Mucosa of descending colon (tissue), 3 donors: Measurements from ENCODE around the gene ONECUT1. TPM values are rescaled to one million over a fixed set of nuclear protein-coding genes. Genes with fewer than 3 reads are reported as not detected.
A peak's percentile ranks its signal among the peaks of the same experiment; 100 is the strongest.

Experiments used
- ATAC-seq: fragments of 200-7000 bp; cut with Tn5 transposase; one replicate; pipeline ENCODE4 v1.9.1; 2020; ENCODE audit warnings: mild to moderate bottlenecking, moderate library complexity
- DNase-seq, 3 donors: peaks; one replicate each; pipeline ENCODE4 v3.0.0-alpha.2; 2020
- H3K36me3 ChIP-seq: fragments of 200-600 bp; one replicate; pipeline ENCODE4 v1.8.0; 2021; ENCODE audit warnings: low read depth, mild to moderate bottlenecking
- H3K4me1 ChIP-seq: fragments of 200-600 bp; one replicate; pipeline ENCODE4 v1.8.0; 2021; ENCODE audit warnings: low read depth, mild to moderate bottlenecking
- H3K4me3 ChIP-seq: fragments of 200-600 bp; one replicate; pipeline ENCODE4 v1.8.0; 2021; ENCODE audit warnings: mild to moderate bottlenecking
- H3K9me3 ChIP-seq: fragments of 200-600 bp; one replicate; pipeline ENCODE4 v1.8.0; 2021; ENCODE audit warnings: mild to moderate bottlenecking
- CTCF ChIP-seq: fragments of 200-600 bp; IDR thresholded peaks from one replicate; pipeline ENCODE4 v1.8.0; 2022; ENCODE audit warnings: antibody characterized with exemption, mild to moderate bottlenecking
- intact Hi-C, 2 donors: fragments of 100-400 bp; cut with DNase I in 1 of 2; cut with micrococcal nuclease in 1 of 2; formaldehyde crosslinking; loops; one replicate each; pipeline versions ENCODE4 v1.11.0 to v1.11.1; 2022; cut with DNase I, micrococcal nuclease
- total RNA-seq, 3 donors: library from RNA; stranded (reverse); fragmentation: NEBNext Ultra II Directional in 2 of 3; extraction: Animal tissue kit (Norgen Biotek cat#: 25700) in 2 of 3; gene quantifications; one replicate each; pipeline versions ENCODE4 v1.2.1 to v1.2.4, GENCODE V29; 2021 to 2023
- donor health status: DM: no; HTN: no; CAD: no; lungs with moderate emphysema.
- donor health status: DM: no; HTN: no; CAD: no.
- donor health status: DM: no; HTN: yes; CAD: no.

Gene ONECUT1
- total RNA-seq, 3 donors from 2014 or later: not detected

GRCh38 chr15:52780172-52780980 is 9.8 kb downstream of the ONECUT1 start:
- peak; percentile 83 for TF ChIP-seq CTCF
- no peak overlapping the region for H3K4me3 ChIP-seq
- ATAC-seq (peak; percentile 70), DNase-seq (peak; percentile 46 to 80 (median 74))
- H3K9me3 ChIP-seq: no peaks in the 10 kb centered on the region
- peaks cover 2% of the 10 kb centered on the region for H3K4me1 ChIP-seq
- intact Hi-C loops: loop anchor here in 1 of 2 donors (5.0 kb wide), 1 partner anchor 417 kb away; no protein-coding TSS in a partner anchor
- H3K36me3 ChIP-seq: no peaks in the 10 kb centered on the region

- ATAC-seq: no peak
- Histone ChIP-seq H3K9me3 (no peaks in the 10 kb centered on the region), H3K4me3 (no peak overlapping the region), H3K36me3 (no peaks in the 10 kb centered on the region), H3K4me1 (no peaks in the 10 kb centered on the region)
- no peak for DNase-seq
- intact Hi-C loops: no loop called here
- no peak for TF ChIP-seq CTCF
Observed at GRCh38 chr15:52778457-52778856, 11.7 kb downstream of the ONECUT1 start.

GRCh38 chr15:52772766-52773165 is 17.4 kb downstream of the ONECUT1 start:
- Histone ChIP-seq H3K4me1 (no peaks in the 10 kb centered on the region), H3K9me3 (no peaks in the 10 kb centered on the region), H3K36me3 (no peaks in the 10 kb centered on the region), H3K4me3 (no peak overlapping the region)
- no peak for ATAC-seq
- TF ChIP-seq CTCF: no peak
- no peak for DNase-seq
- intact Hi-C loops: no loop called here

- no peaks in the 10 kb centered on the region for H3K9me3 ChIP-seq
- no peak for ATAC-seq
- no peaks in the 10 kb centered on the region for H3K36me3 ChIP-seq
- TF ChIP-seq CTCF: no peak
- H3K4me3 ChIP-seq: no peak overlapping the region
- intact Hi-C loops: no loop called here
- no peaks in the 10 kb centered on the region for H3K4me1 ChIP-seq
- DNase-seq: no peak
Observed at GRCh38 chr15:52765785-52766184, 24.4 kb downstream of the ONECUT1 start.

GRCh38 chr15:52764731-52765130 is 25.4 kb downstream of the ONECUT1 start:
- DNase-seq: no peak
- no peak for ATAC-seq
- H3K36me3 ChIP-seq: no peaks in the 10 kb centered on the region
- intact Hi-C loops: no loop called here
- TF ChIP-seq CTCF: no peak
- H3K4me3 ChIP-seq: no peak overlapping the region
- H3K4me1 ChIP-seq: no peaks in the 10 kb centered on the region
- H3K9me3 ChIP-seq: no peaks in the 10 kb centered on the region
